Liver (tissue), 3 donors: Measurements from ENCODE around the gene AEBP1.

Experiments
- CTCF ChIP-seq: fragments of 150-350 bp; IDR thresholded peaks from 2 replicates; pipeline ENCODE4 v1.5.1; 2017; ENCODE audit warnings: improper control_type of control experiment, low read depth, low read length; ENCODE audit not compliant: missing input control
- TAF1 ChIP-seq: conservative IDR thresholded peaks from 2 replicates; pipeline ENCODE4 v1.6.1; 2016; ENCODE audit warnings: antibody characterized with exemption, mild to moderate bottlenecking
- TF ChIP-seq, protein P1 (sequence below): IDR thresholded peaks from 2 replicates; pipeline ENCODE4 v1.6.1; 2016; ENCODE audit warnings: antibody characterized with exemption
- donor health status: healthy.
- donor health status: healthy.

DNA sequence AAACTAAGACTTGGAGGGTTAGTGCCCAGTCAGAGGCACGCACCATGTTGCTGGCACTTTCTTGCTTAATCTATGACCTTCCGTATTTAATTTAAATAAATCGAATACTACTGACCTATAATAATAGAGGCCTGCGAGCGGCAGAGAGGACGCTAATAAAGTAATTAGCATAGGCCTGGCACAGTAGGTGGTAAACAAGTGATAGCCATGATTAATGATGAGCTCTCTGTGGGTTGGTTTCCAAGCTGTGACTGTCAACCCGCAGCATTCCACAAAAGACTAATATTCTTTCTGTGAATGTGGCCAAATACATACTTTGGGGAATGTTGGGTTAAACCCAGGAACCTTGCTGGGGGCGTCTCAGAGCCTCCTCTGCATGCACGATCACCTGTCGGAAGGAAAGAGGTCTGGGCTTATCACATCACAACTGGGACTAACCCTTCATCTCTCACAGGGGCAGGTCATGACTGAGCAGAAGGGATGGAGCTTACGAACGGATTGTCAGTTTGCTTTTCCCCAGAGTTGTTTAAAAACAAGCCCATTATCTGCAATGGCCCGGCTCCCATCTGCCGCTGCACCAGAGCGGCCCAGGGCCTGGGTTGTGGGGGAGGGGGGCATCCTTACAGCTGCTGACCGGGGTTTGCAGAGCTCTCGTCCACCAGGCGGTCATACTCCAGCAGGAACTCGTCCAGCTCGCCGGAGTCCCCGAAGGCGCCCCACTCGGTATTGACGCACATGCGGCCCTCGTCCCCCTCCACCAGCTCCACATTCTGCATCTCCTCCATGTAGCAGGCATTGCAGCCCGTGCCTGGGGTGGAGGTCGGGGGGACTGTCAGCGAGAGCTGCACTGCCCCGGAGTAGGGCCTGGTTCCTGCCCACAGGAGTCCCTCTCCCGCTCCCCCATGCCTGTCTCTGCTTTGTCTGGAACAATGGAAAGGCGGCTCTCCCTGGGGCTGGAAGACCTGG, 43.2 kb downstream of the AEBP1 start:
- TF ChIP-seq CTCF (no peak), TAF1 (no peak)
- TF ChIP-seq, protein P1, sequence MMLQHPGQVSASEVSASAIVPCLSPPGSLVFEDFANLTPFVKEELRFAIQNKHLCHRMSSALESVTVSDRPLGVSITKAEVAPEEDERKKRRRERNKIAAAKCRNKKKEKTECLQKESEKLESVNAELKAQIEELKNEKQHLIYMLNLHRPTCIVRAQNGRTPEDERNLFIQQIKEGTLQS, result no peak
